Measurements from ENCODE around the gene CDC26. TPM values are rescaled to one million over a fixed set of nuclear protein-coding genes. Genes with fewer than 3 reads are reported as not detected.

The CDC26 gene
- 27.0 TPM for total RNA-seq (ENCODE audit: unreplicated experiment)
- long read RNA-seq, transcript CDC26-201 (4 exons, 872 nt), result major isoform, 14 of 19 reads
- long read RNA-seq, partial matches to known transcripts, result 2 of 19 reads
- long read RNA-seq, other reads (novel, unspliced or antisense), result 3 of 19 reads

DNA sequence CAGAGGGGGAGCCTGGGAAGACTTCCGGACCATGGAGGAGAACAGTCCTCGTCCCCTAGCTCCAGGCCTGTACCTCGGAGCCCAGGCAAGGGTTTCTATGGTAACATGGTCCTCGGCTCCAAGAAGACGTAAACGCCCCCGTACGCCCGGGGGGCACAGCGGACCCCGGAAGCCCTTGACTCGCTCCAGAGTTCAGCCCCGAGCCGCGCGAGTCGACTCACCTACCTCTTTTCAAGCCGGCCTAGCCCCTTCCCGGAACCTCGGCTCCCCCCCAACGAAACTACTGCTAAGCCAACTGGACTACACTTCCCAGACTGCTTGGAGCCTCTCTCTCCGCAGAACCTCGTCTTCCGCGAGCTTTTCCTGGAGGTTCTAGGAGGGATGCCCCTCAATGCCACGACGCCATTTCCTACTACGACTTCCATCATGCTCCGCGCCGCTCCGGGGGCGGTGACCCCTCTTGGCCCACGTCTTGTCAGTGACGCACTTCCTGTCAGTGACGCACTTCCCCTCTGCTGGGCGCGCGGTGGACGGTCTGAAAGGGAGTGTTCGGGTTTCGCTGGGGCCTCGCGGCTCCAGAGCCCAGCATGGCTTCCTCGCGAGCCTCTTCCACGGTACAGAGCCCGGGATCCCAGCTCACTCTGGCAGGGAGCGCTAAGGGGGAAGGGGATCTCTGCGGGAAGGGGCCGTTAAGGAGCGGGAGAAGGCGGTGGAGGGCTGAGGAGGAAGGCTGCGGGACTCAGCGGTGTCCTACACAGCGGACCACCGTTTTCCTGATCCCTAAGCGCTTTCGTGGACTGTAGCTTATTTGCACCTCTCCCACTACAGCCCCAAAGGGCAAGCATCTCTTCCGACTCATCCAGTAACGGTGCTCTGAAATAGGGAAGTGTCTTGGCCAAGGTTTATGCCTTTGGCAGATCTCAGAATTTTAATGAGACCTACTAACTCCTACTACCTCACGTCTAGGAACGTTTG, at the start of gene CDC26, which contains the start of gene PRPF4:
TSS of gene CDC26 (minus strand) at position 416 of the 975 bp plus-strand sequence. CDS start 3,065 bp downstream, outside the sequence.
TSS of gene PRPF4 (plus strand) at position 502 of the 975 bp plus-strand sequence. CDS start at position 588, 86 bp downstream.
- no peaks in the 10 kb centered on the region for H3K27me3 Mint-ChIP-seq (ENCODE audit: unreplicated experiment)
- H3K36me3 Mint-ChIP-seq (ENCODE audit: low read depth, unreplicated experiment), result peaks cover 26% of the 10 kb centered on the region
- H3K9me3 Mint-ChIP-seq (ENCODE audit: unreplicated experiment), result no peaks in the 10 kb centered on the region
- TF ChIP-seq, protein P1, sequence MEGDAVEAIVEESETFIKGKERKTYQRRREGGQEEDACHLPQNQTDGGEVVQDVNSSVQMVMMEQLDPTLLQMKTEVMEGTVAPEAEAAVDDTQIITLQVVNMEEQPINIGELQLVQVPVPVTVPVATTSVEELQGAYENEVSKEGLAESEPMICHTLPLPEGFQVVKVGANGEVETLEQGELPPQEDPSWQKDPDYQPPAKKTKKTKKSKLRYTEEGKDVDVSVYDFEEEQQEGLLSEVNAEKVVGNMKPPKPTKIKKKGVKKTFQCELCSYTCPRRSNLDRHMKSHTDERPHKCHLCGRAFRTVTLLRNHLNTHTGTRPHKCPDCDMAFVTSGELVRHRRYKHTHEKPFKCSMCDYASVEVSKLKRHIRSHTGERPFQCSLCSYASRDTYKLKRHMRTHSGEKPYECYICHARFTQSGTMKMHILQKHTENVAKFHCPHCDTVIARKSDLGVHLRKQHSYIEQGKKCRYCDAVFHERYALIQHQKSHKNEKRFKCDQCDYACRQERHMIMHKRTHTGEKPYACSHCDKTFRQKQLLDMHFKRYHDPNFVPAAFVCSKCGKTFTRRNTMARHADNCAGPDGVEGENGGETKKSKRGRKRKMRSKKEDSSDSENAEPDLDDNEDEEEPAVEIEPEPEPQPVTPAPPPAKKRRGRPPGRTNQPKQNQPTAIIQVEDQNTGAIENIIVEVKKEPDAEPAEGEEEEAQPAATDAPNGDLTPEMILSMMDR (IDR thresholded peaks at IDR 0.05; ENCODE audit: unreplicated experiment), result no peak
- peak; percentile 94 for DNase-seq (ENCODE audit: low spot score)
- H3K4me3 Mint-ChIP-seq (ENCODE audit: unreplicated experiment), result no peak within 1 kb of the TSS
- no peaks in the 10 kb centered on the region for H3K4me1 Mint-ChIP-seq (ENCODE audit: unreplicated experiment)
- no peak within 1 kb of the TSS for H3K27ac Mint-ChIP-seq (ENCODE audit: unreplicated experiment)

DNA sequence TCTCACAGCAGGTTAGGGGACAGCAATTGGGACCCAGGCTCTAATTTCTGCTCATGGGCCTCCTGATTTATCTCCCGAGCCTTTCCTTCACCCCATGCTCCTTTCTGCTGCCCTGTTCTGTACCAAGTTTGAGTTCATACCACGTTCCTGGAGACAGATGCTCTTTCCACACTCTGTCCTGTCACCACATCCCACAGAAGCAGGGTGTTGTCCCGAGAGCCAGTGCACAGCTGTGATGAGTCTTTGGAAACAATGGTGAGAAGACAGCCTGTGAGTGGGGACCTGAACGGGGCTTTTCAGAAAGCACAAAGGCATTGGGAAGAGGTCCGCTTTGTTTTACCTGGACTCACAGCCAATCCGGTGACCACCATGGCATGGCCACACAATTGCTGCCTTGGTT, 47.3 kb upstream of the CDC26 start:
- no peaks in the 10 kb centered on the region for H3K36me3 Mint-ChIP-seq (ENCODE audit: low read depth, unreplicated experiment)
- TF ChIP-seq, protein P1 (IDR thresholded peaks at IDR 0.05; ENCODE audit: unreplicated experiment), result no peak
- no peaks in the 10 kb centered on the region for H3K9me3 Mint-ChIP-seq (ENCODE audit: unreplicated experiment)
- no peak overlapping the region for H3K4me3 Mint-ChIP-seq (ENCODE audit: unreplicated experiment)
- peaks cover 7% of the 10 kb centered on the region for H3K4me1 Mint-ChIP-seq (ENCODE audit: unreplicated experiment)
- no peaks in the 10 kb centered on the region for H3K27me3 Mint-ChIP-seq (ENCODE audit: unreplicated experiment)
- DNase-seq (ENCODE audit: low spot score), result no peak
- no peak overlapping the region for H3K27ac Mint-ChIP-seq (ENCODE audit: unreplicated experiment)

DNA sequence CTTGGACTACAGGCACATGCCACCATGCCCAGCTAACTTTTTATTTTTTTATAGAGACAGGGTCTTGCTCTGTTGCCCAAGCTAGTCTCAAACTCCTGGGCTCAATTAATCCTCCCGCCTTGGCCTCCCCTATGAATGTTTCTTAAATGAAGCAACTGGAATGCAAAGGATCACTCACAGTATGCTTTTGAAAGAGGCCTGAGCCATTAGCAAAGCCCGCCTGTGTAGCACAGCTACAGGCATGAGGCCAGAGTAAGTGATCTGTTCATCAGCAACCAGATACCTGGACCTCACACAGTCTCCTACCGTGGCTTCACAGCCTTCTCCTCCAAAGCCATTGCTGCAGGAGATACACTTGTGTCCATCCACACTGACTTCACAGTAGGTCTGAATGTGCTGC, 44.7 kb upstream of the CDC26 start:
- Mint-ChIP-seq H3K36me3 (ENCODE audit: low read depth, unreplicated experiment) (no peaks in the 10 kb centered on the region), H3K9me3 (ENCODE audit: unreplicated experiment) (no peaks in the 10 kb centered on the region), H3K27me3 (ENCODE audit: unreplicated experiment) (no peaks in the 10 kb centered on the region), H3K27ac (ENCODE audit: unreplicated experiment) (no peak overlapping the region), H3K4me3 (ENCODE audit: unreplicated experiment) (no peak overlapping the region), H3K4me1 (ENCODE audit: unreplicated experiment) (peaks cover 7% of the 10 kb centered on the region)
- TF ChIP-seq, protein P1 (IDR thresholded peaks at IDR 0.05; ENCODE audit: unreplicated experiment), result no peak
- DNase-seq (ENCODE audit: low spot score), result no peak

DNA sequence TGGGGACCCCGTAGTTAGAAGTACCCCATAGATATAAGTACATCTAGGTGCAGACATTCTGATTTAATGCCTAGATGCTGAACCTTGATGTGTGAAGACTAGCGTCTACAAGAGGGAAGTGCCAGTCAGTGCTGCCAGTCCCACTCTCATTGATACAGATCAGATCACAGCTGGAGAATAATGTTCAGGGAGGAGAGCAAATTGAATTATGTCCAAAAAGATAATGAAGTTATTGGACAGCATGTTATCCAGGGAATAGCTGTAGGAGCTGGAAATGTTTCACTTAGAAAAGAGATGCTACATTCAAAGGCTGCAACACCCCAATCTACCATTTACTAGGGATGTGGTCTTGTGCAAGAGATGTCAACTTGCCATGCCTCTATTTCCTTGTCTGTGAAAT, 43.7 kb upstream of the CDC26 start:
- Mint-ChIP-seq H3K27ac (ENCODE audit: unreplicated experiment) (no peak overlapping the region), H3K4me3 (ENCODE audit: unreplicated experiment) (no peak overlapping the region), H3K36me3 (ENCODE audit: low read depth, unreplicated experiment) (no peaks in the 10 kb centered on the region), H3K4me1 (ENCODE audit: unreplicated experiment) (peaks cover 6% of the 10 kb centered on the region), H3K27me3 (ENCODE audit: unreplicated experiment) (no peaks in the 10 kb centered on the region), H3K9me3 (ENCODE audit: unreplicated experiment) (no peaks in the 10 kb centered on the region)
- TF ChIP-seq, protein P1 (IDR thresholded peaks at IDR 0.05; ENCODE audit: unreplicated experiment), result no peak
- DNase-seq (ENCODE audit: low spot score), result no peak

DNA sequence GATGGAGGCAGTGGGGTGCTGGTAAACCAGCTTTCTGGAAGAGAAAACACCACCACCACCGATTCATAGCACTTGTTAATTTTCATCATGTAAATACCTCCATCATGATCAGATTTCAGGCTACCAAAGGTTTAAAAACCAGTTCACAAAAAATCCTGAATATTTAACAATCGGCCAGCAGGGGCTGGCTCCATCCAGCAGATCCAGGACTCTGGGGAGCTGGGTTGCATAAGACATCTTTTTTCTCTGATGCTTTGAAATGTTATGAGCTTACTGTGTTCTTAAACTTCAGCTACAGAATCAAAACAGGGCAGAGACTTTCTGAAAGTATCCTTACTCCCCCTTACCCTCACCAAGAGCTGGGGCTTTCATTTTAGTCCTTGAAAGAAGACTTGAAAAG, 42.4 kb upstream of the CDC26 start:
- Mint-ChIP-seq H3K27me3 (ENCODE audit: unreplicated experiment) (no peaks in the 10 kb centered on the region), H3K27ac (ENCODE audit: unreplicated experiment) (no peak overlapping the region), H3K4me1 (ENCODE audit: unreplicated experiment) (no peaks in the 10 kb centered on the region), H3K4me3 (ENCODE audit: unreplicated experiment) (no peak overlapping the region), H3K9me3 (ENCODE audit: unreplicated experiment) (no peaks in the 10 kb centered on the region), H3K36me3 (ENCODE audit: low read depth, unreplicated experiment) (no peaks in the 10 kb centered on the region)
- no peak for DNase-seq (ENCODE audit: low spot score)
- TF ChIP-seq, protein P1 (IDR thresholded peaks at IDR 0.05; ENCODE audit: unreplicated experiment), result peak; percentile 12
